ENCODE results near the gene MOK.
"Not testable (repeated sequence)": the region's sequence is repeated elsewhere in the genome, so short reads cannot be mapped to it uniquely, and the experiment has no call there.

The MOK gene, protein sequence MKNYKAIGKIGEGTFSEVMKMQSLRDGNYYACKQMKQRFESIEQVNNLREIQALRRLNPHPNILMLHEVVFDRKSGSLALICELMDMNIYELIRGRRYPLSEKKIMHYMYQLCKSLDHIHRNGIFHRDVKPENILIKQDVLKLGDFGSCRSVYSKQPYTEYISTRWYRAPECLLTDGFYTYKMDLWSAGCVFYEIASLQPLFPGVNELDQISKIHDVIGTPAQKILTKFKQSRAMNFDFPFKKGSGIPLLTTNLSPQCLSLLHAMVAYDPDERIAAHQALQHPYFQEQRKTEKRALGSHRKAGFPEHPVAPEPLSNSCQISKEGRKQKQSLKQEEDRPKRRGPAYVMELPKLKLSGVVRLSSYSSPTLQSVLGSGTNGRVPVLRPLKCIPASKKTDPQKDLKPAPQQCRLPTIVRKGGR

GRCh38 chr14:102304611-102305506, at the start of gene MOK:
MOK (minus strand) TSS chr14:102305164; CDS start chr14:102304968, 196 bp downstream.
- DNase-seq: peak; percentile 95

- DNase-seq: no peak
Observed at GRCh38 chr14:102353126-102353619, 48.2 kb upstream of the MOK start.

GRCh38 chr14:102352213-102352612, 47.2 kb upstream of the MOK start:
- DNase-seq: no peak

DNA sequence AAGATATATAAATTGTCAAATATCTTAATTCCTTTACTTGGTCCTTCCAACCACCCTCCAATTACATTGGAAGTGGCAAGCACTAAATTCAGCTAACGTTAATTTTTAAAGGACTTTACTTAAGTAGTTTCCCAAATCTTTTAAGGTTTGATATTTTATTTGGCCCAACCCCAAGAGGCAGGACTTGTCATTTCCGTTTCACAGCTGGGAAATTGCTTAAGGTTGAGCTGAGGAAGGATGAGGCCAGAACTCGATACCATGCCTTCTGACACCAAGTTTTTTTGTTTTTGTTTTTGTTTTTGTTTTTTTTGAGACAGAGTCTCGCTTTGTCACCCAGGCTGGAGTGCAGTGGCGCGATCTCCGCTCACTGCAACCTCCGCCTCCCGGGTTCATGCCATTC, 46.6 kb upstream of the MOK start:
- DNase-seq: not testable (repeated sequence)

GRCh38 chr14:102351023-102351422, 46.1 kb upstream of the MOK start:
- DNase-seq: no peak

- no peak for DNase-seq
Observed at GRCh38 chr14:102348376-102348775, 43.4 kb upstream of the MOK start.

- no peak for DNase-seq
Observed at GRCh38 chr14:102346645-102347044, 41.7 kb upstream of the MOK start.

- no peak for DNase-seq
Observed at GRCh38 chr14:102345232-102345631, 40.3 kb upstream of the MOK start.

DNA sequence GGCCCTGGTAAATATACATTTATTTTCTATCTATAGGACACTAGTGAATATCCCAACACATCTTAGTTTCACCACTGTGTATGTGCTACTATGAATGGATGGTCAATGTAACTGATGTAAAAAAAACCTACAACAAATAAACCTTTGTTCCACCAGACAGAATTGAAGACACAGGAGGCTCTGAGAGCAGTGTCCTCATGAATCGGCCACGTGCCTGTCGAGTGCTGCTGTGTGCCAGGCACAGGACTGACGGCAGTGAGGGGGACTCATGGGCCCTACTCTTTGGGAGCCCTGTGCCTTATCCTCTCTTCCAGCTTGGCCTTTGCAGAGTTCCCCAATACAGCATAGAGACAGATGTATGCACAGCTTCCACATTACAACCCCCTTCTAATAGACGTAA, 39.5 kb upstream of the MOK start:
- no peak for DNase-seq

DNA sequence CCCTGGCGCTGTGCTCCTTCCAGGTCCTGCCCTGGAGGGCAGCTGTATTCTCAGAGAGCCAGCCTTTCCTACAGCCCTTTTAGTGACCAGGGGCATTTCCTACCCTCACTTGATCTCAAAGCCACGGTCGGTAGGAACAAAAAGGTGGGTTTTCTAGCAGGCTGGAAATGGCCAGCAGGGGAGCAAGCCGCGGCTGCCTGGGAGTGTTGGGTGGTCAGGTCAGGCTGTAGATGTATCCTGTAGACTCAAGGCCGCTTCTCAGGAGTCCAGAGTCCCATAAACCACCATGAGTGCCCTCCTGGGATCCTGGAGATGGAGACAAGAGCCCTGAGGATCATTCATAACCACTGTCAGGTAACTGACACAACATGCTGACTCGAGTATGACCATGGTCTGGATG, 39.1 kb upstream of the MOK start:
- DNase-seq: no peak

DNA sequence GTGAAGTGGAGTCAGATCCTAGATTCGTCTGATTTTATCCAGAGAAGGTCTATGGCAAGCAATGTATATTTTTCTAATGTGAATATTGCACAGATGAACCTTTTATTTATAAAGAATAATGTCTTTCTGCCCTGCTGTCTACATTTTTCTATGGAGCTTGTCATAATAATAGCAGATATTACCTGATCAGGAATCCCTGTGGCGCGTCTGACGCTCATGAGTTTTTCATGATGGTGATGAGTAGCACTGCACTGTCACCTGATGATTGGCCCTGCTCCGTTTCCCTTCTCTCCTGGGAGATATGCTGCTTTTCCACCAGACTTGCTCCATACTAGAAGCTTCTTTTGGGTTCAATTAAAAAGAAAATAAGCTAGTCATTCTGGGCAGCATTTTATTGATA, 37.3 kb upstream of the MOK start:
- no peak for DNase-seq

GRCh38 chr14:102341566-102341965, 36.6 kb upstream of the MOK start:
- no peak for DNase-seq

- DNase-seq: no peak
Observed at GRCh38 chr14:102338724-102339123, 33.8 kb upstream of the MOK start.

DNA sequence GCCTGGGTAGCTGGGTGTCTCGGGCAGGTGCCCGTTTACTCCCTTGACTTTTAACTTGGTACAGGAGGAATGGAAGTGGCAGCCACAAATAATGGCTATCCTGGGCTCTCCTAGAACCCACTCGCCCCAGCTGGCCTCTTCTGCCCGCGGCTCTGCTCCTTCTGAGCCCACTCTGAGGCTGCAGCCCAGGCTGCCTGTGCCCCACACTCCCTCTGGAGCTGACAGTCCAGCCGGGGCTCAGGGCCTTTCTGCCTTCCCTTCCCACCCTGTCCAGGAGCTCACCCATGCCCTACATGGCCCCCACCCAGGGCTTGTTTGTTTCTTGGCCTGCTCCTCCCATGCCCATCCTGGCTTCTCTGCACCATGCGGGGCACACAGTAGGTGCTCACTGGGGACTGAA, 30.2 kb upstream of the MOK start:
- DNase-seq: no peak

GRCh38 chr14:102333795-102334705, 29.1 kb upstream of the MOK start:
- no peak for DNase-seq

DNA sequence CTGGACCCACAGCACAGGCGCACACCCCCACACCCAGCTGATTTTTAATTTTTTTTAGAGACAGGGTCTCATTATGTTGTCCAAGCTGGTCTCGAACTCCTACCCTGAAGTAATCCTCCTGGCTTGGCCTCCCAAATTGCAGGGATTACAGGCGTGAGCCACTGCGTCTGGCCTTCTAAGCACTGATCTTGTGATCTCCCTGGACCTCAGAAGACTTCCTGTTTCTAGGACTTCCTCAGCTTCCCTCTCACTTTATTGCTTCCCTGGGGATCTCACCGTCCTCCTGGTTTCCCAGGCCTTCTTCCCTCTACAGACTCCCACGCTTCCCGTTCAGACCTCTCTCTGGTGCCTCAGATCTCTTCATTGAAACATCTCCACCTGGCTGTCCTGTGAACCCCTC, 28.4 kb upstream of the MOK start:
- DNase-seq: no peak

GRCh38 chr14:102330806-102331205, 25.8 kb upstream of the MOK start:
- no peak for DNase-seq

DNA sequence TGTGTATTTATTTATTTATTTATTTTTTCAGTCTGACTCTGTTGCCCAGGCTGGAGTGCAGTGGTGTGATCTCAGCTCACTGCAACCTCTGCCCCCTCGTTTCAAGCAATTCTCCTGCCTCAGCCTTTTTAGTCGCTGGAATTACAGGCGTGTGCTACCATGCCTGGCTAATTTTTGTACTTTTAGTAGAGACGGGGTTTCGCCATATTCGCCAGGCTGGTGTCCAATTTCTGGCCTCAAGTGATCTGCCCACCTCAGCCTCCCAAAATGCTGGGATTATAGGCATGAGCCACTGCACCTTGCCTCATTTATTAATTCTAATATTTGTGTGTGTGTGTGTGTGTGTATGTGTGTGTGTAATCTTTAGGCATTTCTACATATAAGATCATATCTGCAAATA, 24.4 kb upstream of the MOK start:
- DNase-seq: not testable (repeated sequence)

DNA sequence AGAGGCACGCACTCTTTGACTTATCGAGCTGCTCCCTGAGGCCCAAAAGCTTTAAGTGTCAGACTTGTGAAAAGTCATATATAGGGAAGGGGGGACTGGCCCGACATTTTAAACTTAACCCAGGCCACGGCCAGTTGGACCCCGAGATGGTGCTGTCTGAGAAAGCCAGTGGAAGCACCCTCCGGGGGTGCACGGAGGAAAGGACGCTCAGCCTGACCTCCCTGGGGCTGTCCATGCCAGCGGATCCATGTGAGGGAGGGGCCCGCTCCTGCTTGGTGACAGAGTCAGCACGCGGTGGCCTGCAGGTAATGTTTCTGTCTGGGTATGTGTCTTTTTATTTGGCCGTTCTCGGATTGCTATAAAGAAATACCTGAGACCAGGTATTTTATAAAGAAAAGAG, 21.6 kb upstream of the MOK start:
- DNase-seq: no peak

DNA sequence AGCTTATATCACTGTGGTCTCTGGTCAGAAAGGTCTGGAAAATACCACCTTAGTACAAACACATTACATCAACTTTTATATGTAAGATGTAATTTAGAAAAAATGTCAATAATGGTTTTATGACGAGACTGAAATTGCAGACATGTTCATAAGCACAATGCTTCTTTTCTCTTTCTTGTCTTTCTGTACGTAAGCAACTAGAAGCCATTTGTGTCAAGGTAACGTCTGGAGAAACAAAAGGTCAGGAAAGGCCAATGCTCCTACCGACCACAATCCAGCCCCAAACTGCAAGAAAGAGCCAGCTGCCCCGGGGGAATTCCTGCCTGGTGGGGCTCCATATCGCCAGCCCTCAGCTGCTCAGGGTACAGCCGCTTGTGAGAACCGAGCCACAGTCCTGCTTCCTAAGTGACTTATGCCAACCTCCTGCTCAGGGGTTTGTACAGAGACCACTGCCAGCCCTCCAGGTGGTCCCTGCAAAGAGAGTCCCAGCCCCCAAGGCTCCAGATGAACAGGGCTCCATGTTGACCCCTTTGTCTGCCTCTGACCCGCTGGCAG, 20.9 kb upstream of the MOK start:
- DNase-seq: no peak

DNA sequence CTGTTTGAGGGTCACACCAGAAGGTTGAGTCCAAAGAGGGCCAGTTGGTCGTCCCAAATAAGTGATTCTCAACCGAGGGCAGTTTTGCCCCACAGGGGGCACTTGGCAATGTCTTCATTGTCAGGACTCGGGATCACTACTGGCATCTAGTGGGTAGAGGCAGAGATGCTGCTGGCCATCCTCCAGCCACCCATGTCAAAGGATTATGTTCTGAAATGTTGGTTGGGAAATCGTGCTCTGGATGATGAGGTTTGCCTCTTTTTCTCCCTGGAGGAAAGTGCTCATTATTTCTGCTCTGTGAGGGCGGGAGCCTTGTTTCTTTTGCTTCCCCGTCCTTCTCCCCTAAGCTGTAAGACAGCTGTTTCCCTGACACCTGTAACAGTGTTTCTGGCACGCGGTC, 18.1 kb upstream of the MOK start:
- DNase-seq: peak; percentile 23
